ENCODE results near the gene YARS1. TPM values are rescaled to one million over a fixed set of nuclear protein-coding genes. Genes with fewer than 3 reads are reported as not detected.

YARS1 gene
- total and polyA plus RNA-seq, 3 donors from 2014 or later, result 79.8 to 110 (median 96.6) TPM

DNA sequence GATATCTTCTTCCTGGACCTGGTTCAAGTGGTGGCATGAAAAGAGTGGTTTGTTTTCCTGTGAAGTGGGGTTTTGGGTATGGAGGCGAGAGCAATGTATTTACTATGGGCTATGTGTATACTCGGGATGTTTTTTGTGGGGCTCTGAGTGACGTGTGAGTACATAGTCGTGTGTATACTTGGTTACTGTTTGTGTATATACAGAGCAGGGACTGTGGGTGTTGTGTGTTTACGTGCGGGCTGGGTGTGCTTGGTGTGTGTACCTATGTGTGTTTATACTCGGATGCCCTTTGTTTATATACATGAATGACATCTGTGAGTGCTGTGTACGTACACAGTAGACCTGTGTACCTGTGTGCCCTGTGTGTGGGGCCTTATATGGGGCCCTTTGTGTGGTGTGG lies 50.0 kb downstream of the YARS1 start:
- Histone ChIP-seq H3K9me3 (no peaks in the 10 kb centered on the region), H3K4me1 (peaks cover 33% of the 10 kb centered on the region), H3K4me3 (no peak overlapping the region), H3K27me3 (no peaks in the 10 kb centered on the region), H3K36me3 (ENCODE audit: low read depth, missing control alignments) (no peaks in the 10 kb centered on the region), H3K27ac (peak overlapping the region in 1 of 2 donors; percentile 9)
- DNase-seq, result no peak
- TF ChIP-seq, protein P1, sequence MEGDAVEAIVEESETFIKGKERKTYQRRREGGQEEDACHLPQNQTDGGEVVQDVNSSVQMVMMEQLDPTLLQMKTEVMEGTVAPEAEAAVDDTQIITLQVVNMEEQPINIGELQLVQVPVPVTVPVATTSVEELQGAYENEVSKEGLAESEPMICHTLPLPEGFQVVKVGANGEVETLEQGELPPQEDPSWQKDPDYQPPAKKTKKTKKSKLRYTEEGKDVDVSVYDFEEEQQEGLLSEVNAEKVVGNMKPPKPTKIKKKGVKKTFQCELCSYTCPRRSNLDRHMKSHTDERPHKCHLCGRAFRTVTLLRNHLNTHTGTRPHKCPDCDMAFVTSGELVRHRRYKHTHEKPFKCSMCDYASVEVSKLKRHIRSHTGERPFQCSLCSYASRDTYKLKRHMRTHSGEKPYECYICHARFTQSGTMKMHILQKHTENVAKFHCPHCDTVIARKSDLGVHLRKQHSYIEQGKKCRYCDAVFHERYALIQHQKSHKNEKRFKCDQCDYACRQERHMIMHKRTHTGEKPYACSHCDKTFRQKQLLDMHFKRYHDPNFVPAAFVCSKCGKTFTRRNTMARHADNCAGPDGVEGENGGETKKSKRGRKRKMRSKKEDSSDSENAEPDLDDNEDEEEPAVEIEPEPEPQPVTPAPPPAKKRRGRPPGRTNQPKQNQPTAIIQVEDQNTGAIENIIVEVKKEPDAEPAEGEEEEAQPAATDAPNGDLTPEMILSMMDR (IDR thresholded peaks at IDR 0.05), result no peak
- no peak for TF ChIP-seq POLR2A (IDR thresholded peaks at IDR 0.05)
- intact Hi-C loops (cut with DNase I; ENCODE audit: low total_unique reads), result no loop called here
- 78 to 86% methylated on average over 7 to 8 of the region's 8 CpGs for WGBS, 2 donors

DNA sequence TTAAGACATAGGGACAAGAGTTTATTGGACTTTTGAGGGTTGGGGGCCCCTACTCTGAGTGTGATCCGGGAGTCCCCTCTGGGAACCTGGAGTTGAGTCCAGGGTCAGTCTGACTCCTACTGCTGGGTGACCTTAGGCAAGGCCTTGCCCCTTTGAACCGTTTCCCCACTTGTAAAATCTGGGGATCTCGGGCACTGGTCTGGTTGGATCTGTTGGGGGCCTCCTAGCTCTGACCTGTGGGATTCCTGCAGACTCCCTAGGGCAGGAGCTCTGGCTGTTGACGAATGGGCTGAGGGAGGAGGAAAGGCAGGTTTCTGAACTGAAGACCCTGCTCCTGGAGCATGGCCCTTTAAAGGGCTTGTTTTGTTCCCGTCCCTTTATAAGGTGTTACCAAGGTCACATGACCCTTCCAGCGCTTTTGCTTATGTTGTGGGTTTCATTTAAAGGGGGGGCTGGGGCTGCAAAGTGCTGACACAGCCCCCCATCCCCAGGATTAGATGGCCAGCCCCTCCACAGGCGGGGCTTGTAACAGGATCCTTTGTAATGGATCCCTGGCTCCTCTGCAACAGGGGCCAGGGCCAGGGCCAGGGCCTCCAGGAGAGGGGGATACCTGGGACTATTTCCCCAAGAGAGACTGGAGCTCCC lies 50.7 kb downstream of the YARS1 start:
- intact Hi-C loops (cut with DNase I; ENCODE audit: low total_unique reads), result no loop called here
- Histone ChIP-seq H3K4me1 (peaks cover 32% of the 10 kb centered on the region), H3K9me3 (no peaks in the 10 kb centered on the region), H3K27me3 (no peaks in the 10 kb centered on the region), H3K4me3 (no peak overlapping the region), H3K27ac (no peak overlapping the region), H3K36me3 (ENCODE audit: low read depth, missing control alignments) (no peaks in the 10 kb centered on the region)
- whole genome bisulfite sequencing, 2 donors, result 53 to 62% methylated on average over 5 to 7 of the region's 7 CpGs
- DNase-seq, result no peak
- TF ChIP-seq POLR2A (IDR thresholded peaks at IDR 0.05), result no peak
- TF ChIP-seq, protein P1 (IDR thresholded peaks at IDR 0.05), result no peak

DNA sequence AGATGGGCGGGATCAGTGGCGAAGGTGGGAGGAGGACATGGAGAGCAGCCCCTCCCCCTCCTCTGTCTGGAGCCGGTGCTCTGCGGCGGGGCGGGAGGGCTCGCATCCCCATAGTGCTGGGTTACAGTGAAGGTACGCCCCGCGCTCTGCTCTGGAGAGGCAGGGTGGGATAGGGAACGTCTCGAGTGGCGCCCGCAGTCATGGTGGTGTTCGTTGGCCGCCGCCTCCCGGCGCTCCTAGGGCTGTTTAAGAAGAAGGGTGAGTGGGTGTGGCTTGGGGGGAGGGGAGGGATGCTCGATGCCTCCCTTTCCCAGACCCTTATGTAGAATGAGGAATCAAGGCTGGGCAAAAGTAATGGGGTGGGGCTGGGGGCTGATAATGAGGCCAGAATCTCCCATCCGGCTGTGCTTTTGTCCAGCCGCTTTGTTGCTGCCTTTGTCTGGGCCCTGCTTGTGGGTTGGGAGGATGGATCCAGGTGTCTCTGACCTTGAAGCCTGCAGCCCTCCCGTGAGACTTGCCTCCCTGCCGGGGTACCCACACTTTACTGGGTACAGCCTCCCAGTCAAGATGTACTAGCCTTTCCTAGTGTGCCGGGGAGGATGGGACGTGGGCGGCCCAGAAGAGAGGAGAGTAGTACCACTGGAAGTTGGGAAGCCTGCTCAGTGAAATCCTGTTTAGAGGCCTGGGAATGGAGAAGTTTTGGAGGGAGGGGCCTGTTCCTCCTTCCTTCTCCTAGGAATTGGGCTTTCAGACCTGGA lies 51.4 kb downstream of the YARS1 start:
- TF ChIP-seq POLR2A (IDR thresholded peaks at IDR 0.05), result no peak
- TF ChIP-seq, protein P1 (IDR thresholded peaks at IDR 0.05), result no peak
- intact Hi-C loops (cut with DNase I; ENCODE audit: low total_unique reads), result no loop called here
- H3K4me3 ChIP-seq, result peak overlapping the region in 1 of 2 donors; percentile 23

DNA sequence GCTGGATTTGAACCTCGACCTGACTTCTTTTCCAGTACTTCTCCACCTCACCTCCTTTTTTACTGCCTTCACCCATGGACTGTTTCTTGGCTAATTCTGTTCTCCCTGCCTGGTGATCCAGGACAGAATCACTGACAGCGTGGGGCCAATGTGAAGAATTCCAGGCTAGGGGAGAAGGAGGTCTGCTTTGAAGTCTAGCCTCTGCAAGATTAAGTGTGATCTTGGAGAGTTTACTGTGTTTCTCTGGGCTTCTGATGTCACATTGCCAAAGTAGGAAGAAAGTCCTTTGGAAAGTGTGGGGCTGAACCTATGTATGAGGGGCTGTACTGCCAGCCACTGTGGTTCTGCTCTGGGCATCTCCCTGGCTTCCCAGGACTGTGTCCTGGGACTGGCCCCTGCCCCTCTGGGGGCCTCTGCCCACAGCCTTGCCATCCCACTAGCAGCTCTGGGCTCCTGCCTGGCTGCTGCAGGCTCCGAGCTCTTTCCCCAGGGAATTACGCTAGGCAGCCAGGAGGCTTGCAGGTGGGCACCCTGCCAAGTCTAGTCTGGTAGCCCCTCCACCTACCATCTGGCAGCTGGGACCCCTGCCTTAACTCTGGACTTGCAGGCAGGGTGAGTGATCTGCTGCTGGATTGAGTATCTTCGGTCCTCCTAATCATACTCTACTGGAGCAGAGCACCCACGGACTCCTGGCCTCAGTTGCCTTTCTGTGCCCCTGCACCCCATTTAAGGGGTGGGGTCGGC lies 52.2 kb downstream of the YARS1 start:
- intact Hi-C loops (cut with DNase I; ENCODE audit: low total_unique reads), result no loop called here
- no peak for DNase-seq
- WGBS, 2 donors, result 48 to 49% methylated on average over 7 of the region's 7 CpGs
- H3K36me3 ChIP-seq (ENCODE audit: low read depth, missing control alignments), result no peaks in the 10 kb centered on the region
- no peak for TF ChIP-seq POLR2A (IDR thresholded peaks at IDR 0.05)
- TF ChIP-seq, protein P1 (IDR thresholded peaks at IDR 0.05), result no peak
- peaks cover 41% of the 10 kb centered on the region for H3K4me1 ChIP-seq
- peak overlapping the region in 1 of 2 donors; percentile 23 for H3K4me3 ChIP-seq
- H3K27me3 ChIP-seq, result no peaks in the 10 kb centered on the region
- no peak overlapping the region for H3K27ac ChIP-seq
- H3K9me3 ChIP-seq, result no peaks in the 10 kb centered on the region

More for the DNA sequence above, 51.4 kb downstream of the YARS1 start:
- no peak overlapping the region for H3K27ac ChIP-seq
- 40 to 62% methylated on average over 27 of the region's 27 CpGs for WGBS, 2 donors
- H3K9me3 ChIP-seq, result no peaks in the 10 kb centered on the region
- H3K4me1 ChIP-seq, result peaks cover 35% of the 10 kb centered on the region
- H3K36me3 ChIP-seq (ENCODE audit: low read depth, missing control alignments), result no peaks in the 10 kb centered on the region
- DNase-seq, result no peak
- no peaks in the 10 kb centered on the region for H3K27me3 ChIP-seq
